Neural progenitor cell (in vitro differentiated cells): Measurements from ENCODE around the gene RADIL. TPM values are rescaled to one million over a fixed set of nuclear protein-coding genes. Genes with fewer than 3 reads are reported as not detected.

Source experiments
- DNase-seq: peaks from one replicate; pipeline ENCODE4 v3.0.0-alpha.2; 2016; ENCODE audit warnings: low spot score
- H2AFZ ChIP-seq: fragments of 200-600 bp; sonication (generic); replicated peaks from 2 replicates; pipeline ENCODE4 v1.6.1; 2016; ENCODE audit warnings: antibody characterized with exemption
- H3F3A ChIP-seq: fragments of 200-600 bp; sonication (generic); 2 replicates; pipeline ENCODE4 v1.6.1; 2016; ENCODE audit warnings: antibody characterized with exemption, low read depth
- H3K27ac ChIP-seq: fragments of 200-600 bp; sonication (generic); 2 replicates; pipeline ENCODE4 v1.5.1; 2016; ENCODE audit warnings: mild to moderate bottlenecking
- H3K27me3 ChIP-seq: fragments of 200-600 bp; sonication (generic); 2 replicates; pipeline ENCODE4 v1.6.1; 2016; ENCODE audit warnings: mild to moderate bottlenecking, moderate library complexity
- H3K36me3 ChIP-seq: fragments of 200-600 bp; sonication (generic); 2 replicates; pipeline ENCODE4 v1.5.1; 2016
- H3K4me1 ChIP-seq: fragments of 200-600 bp; sonication (generic); 2 replicates; pipeline ENCODE4 v1.6.1; 2016; ENCODE audit warnings: mixed run types
- H3K4me2 ChIP-seq: fragments of 200-600 bp; sonication (generic); 2 replicates; pipeline ENCODE4 v1.6.1; 2016
- H3K4me3 ChIP-seq: fragments of 200-600 bp; sonication (generic); 2 replicates; pipeline ENCODE4 v1.5.1; 2016
- H3K79me2 ChIP-seq: fragments of 200-600 bp; sonication (generic); 2 replicates; pipeline ENCODE4 v1.6.1; 2016; ENCODE audit warnings: low read depth
- H3K9ac ChIP-seq: fragments of 200-600 bp; sonication (generic); 2 replicates; pipeline ENCODE4 v1.6.1; 2016
- H3K9me3 ChIP-seq: fragments of 200-600 bp; sonication (generic); 2 replicates; pipeline ENCODE4 v1.5.1; 2016; ENCODE audit warnings: low read depth
- H4K20me1 ChIP-seq: fragments of 200-600 bp; sonication (generic); 2 replicates; pipeline ENCODE4 v1.6.1; 2016; ENCODE audit warnings: low read depth
- H3K27ac Mint-ChIP-seq: 3 replicates; pipeline ENCODE4 v1.8.0; 2021; ENCODE audit warnings: mixed read lengths
- H3K27me3 Mint-ChIP-seq: 2 replicates; pipeline ENCODE4 v1.8.0; 2022; ENCODE audit warnings: low read depth, mild to moderate bottlenecking, inconsistent platforms, moderate library complexity, mixed read lengths; ENCODE audit not compliant: insufficient read depth
- H3K36me3 Mint-ChIP-seq: 3 replicates; pipeline ENCODE4 v1.8.0; 2021; ENCODE audit warnings: mixed read lengths
- H3K4me1 Mint-ChIP-seq: 3 replicates; pipeline ENCODE4 v1.8.0; 2021; ENCODE audit warnings: mixed read lengths
- H3K4me3 Mint-ChIP-seq: 3 replicates; pipeline ENCODE4 v1.8.0; 2021; ENCODE audit warnings: mild to moderate bottlenecking, moderate library complexity, mixed read lengths
- H3K9me3 Mint-ChIP-seq: 3 replicates; pipeline ENCODE4 v1.8.0; 2020; ENCODE audit warnings: mixed read lengths
- EZH2 ChIP-seq: fragments of 200-600 bp; sonication (generic); IDR thresholded peaks from 2 replicates; pipeline ENCODE4 v1.6.1; 2017; ENCODE audit warnings: antibody characterized with exemption, mild to moderate bottlenecking, moderate library complexity
- EZH2phosphoT487 ChIP-seq: fragments of 200-600 bp; sonication (generic); IDR thresholded peaks from 2 replicates; pipeline ENCODE4 v1.6.1; 2017; ENCODE audit warnings: antibody characterized with exemption
- total RNA-seq: library from RNA; depleted of rRNA; stranded (reverse); fragments of >200 nt; gene quantifications from 2 replicates; pipeline ENCODE4 v1.2.3, GENCODE V29; 2015; ENCODE audit warnings: low replicate concordance
- TF ChIP-seq, protein P1 (sequence below): fragments of 200-600 bp; sonication (generic); IDR thresholded peaks from 2 replicates; pipeline ENCODE4 v1.5.1; 2017; ENCODE audit warnings: antibody characterized with exemption, mild to moderate bottlenecking

RADIL gene
- total RNA-seq, 1 donor from 2014 or later: 3.1 TPM

DNA sequence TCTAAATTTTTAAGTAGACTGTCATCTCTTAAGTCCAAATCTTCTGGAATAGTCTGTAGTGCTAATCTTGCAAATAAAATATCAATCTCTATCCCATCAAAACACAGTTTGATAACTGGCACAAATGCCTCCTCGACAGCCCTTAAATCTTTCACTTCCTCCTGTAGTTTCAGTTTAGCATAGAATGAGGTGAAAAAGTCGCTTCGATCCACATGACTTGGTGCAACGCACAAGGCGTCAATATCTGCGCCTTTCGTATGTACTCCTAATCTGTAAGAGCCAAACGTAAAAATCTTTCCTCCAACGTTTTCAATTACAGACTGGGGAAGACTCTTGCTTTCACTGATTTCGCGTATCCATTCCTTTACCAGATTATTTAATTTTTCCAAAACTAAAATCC, 22.3 kb downstream of the RADIL start:
- Histone ChIP-seq H3K9ac (no peak overlapping the region), H3K4me2 (no peak overlapping the region), H3K4me1 (no peaks in the 10 kb centered on the region), H3K27ac (no peak overlapping the region), H3K36me3 (no peaks in the 10 kb centered on the region), H3K9me3 (no peaks in the 10 kb centered on the region), H3F3A (no peaks in the 10 kb centered on the region), H2AFZ (no peak overlapping the region), H3K4me3 (no peak overlapping the region), H4K20me1 (no peaks in the 10 kb centered on the region), H3K79me2 (no peaks in the 10 kb centered on the region), H3K27me3 (peaks cover 4% of the 10 kb centered on the region)
- Mint-ChIP-seq H3K9me3 (peaks cover 33% of the 10 kb centered on the region), H3K36me3 (peaks cover 32% of the 10 kb centered on the region), H3K4me3 (no peak overlapping the region), H3K4me1 (no peaks in the 10 kb centered on the region), H3K27ac (no peak overlapping the region), H3K27me3 (peaks cover 2% of the 10 kb centered on the region)
- TF ChIP-seq EZH2phosphoT487: no peak
- no peak for TF ChIP-seq EZH2
- TF ChIP-seq, protein P1, sequence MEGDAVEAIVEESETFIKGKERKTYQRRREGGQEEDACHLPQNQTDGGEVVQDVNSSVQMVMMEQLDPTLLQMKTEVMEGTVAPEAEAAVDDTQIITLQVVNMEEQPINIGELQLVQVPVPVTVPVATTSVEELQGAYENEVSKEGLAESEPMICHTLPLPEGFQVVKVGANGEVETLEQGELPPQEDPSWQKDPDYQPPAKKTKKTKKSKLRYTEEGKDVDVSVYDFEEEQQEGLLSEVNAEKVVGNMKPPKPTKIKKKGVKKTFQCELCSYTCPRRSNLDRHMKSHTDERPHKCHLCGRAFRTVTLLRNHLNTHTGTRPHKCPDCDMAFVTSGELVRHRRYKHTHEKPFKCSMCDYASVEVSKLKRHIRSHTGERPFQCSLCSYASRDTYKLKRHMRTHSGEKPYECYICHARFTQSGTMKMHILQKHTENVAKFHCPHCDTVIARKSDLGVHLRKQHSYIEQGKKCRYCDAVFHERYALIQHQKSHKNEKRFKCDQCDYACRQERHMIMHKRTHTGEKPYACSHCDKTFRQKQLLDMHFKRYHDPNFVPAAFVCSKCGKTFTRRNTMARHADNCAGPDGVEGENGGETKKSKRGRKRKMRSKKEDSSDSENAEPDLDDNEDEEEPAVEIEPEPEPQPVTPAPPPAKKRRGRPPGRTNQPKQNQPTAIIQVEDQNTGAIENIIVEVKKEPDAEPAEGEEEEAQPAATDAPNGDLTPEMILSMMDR: no peak
- no peak for DNase-seq

DNA sequence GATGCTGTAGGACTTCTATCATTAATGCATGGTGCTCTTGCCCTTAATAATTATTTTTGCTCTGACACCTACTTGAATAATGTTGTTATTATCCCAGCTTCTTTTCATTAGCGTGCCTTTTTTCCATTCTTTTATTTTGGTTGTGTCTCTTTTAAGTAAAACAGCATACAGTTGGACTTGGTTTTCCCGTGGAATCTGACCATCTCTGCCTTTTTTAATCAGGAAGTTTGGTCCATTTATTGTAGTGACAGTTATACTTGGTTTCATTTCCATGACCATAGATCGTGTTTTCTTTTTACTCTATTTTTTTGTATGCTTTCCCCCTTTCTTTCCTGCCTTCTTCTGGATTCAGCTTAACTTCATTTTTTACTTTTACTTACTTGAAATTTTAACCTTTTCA, 26.3 kb downstream of the RADIL start:
- Histone ChIP-seq H4K20me1 (no peaks in the 10 kb centered on the region), H3K4me3 (no peak overlapping the region), H2AFZ (no peak overlapping the region), H3K4me2 (no peak overlapping the region), H3K27me3 (peaks cover 4% of the 10 kb centered on the region), H3F3A (no peaks in the 10 kb centered on the region), H3K36me3 (no peaks in the 10 kb centered on the region), H3K9me3 (no peaks in the 10 kb centered on the region), H3K27ac (no peak overlapping the region), H3K9ac (no peak overlapping the region), H3K4me1 (no peaks in the 10 kb centered on the region), H3K79me2 (no peaks in the 10 kb centered on the region)
- Mint-ChIP-seq H3K27me3 (no peaks in the 10 kb centered on the region), H3K27ac (no peak overlapping the region), H3K4me3 (no peak overlapping the region), H3K9me3 (peaks cover 17% of the 10 kb centered on the region), H3K36me3 (peaks cover 21% of the 10 kb centered on the region), H3K4me1 (no peaks in the 10 kb centered on the region)
- DNase-seq: no peak
- TF ChIP-seq EZH2 (no peak), EZH2phosphoT487 (no peak)
- TF ChIP-seq, protein P1: no peak

DNA sequence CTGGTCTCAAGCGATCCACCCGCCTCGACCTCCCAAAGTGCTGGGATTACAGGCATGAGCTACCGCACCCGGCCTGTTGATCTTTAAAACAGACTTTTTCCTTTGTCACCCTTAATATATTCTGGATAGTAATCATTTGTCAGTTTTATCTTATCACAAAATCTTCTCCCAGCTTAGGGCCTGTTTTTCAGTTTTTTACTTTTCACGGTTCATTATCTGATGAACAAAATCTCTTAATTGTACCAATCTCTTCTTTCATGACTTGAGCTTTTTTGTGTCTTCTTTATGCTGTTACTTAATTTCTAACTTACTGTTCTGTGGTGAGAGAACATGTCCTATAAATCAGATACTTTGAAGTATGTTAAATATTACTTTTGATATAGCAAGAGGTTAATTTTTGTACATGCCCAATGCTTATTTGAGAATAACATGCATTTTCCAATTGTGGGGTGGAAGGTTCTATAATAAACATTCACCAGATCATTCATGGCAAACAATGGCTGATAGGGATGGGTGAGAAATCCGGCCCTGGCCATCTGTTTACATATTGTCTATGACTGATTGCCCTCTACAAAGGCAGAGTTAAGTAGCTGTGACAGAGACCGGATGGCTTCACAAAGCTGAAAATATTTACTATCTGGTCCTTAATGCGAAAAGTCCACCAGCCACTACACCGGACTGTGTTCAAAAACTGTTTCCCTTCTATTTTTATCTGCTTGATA, 27.0 kb downstream of the RADIL start:
- no peaks in the 10 kb centered on the region for H3F3A ChIP-seq
- H3K79me2 ChIP-seq: no peaks in the 10 kb centered on the region
- H3K4me2 ChIP-seq: no peak overlapping the region
- no peaks in the 10 kb centered on the region for H3K4me1 ChIP-seq
- no peak for DNase-seq
- no peaks in the 10 kb centered on the region for H3K9me3 ChIP-seq
- no peaks in the 10 kb centered on the region for H4K20me1 ChIP-seq
- no peak overlapping the region for H3K4me3 ChIP-seq
- peaks cover 4% of the 10 kb centered on the region for H3K27me3 ChIP-seq
- no peak overlapping the region for H3K9ac ChIP-seq
- no peak for TF ChIP-seq EZH2phosphoT487
- no peak for TF ChIP-seq EZH2
- TF ChIP-seq, protein P1: no peak
- Mint-ChIP-seq H3K36me3 (peaks cover 24% of the 10 kb centered on the region), H3K27ac (no peak overlapping the region), H3K4me3 (no peak overlapping the region), H3K9me3 (peaks cover 21% of the 10 kb centered on the region), H3K4me1 (no peaks in the 10 kb centered on the region), H3K27me3 (peaks cover 2% of the 10 kb centered on the region)
- no peak overlapping the region for H2AFZ ChIP-seq
- no peaks in the 10 kb centered on the region for H3K36me3 ChIP-seq
- H3K27ac ChIP-seq: no peak overlapping the region
